KMS-11 (cell line): Measurements from ENCODE around the gene CXCL14.

Source experiments
- H2AFZ ChIP-seq: fragments of 200-600 bp; sonication (generic); 2 replicates; pipeline ENCODE4 v1.6.1; 2016; ENCODE audit warnings: antibody characterized with exemption, mixed run types, low read depth
- H3K27ac ChIP-seq: fragments of 200-600 bp; sonication (generic); 2 replicates; pipeline ENCODE4 v1.6.1; 2016; ENCODE audit warnings: mild to moderate bottlenecking, mixed run types
- H3K27me3 ChIP-seq: fragments of 200-600 bp; sonication (generic); 2 replicates; pipeline ENCODE4 v1.6.1; 2017; ENCODE audit warnings: mild to moderate bottlenecking, low read depth, mixed run types, moderate library complexity; ENCODE audit not compliant: insufficient read depth
- H3K36me3 ChIP-seq: fragments of 200-600 bp; sonication (generic); 2 replicates; pipeline ENCODE4 v1.6.1; 2017; ENCODE audit warnings: mild to moderate bottlenecking, mixed run types; ENCODE audit not compliant: insufficient read depth
- H3K4me1 ChIP-seq: fragments of 200-600 bp; sonication (generic); 2 replicates; pipeline ENCODE4 v1.6.1; 2016; ENCODE audit warnings: mild to moderate bottlenecking, low read depth, mixed run types; ENCODE audit not compliant: poor library complexity, severe bottlenecking
- H3K4me2 ChIP-seq: fragments of 200-600 bp; sonication (generic); 2 replicates; pipeline ENCODE4 v1.7.0; 2016; ENCODE audit warnings: mild to moderate bottlenecking, mixed run types
- H3K4me3 ChIP-seq: fragments of 200-600 bp; sonication (generic); IDR thresholded peaks from 2 replicates; pipeline ENCODE4 v1.6.1; 2017; ENCODE audit warnings: low read depth, low read length, mixed read lengths; ENCODE audit not compliant: insufficient read depth
- H3K79me2 ChIP-seq: fragments of 200-600 bp; sonication (generic); 2 replicates; pipeline ENCODE4 v1.6.1; 2016; ENCODE audit warnings: low read depth, mixed run types; ENCODE audit not compliant: insufficient read depth
- H3K9ac ChIP-seq: fragments of 200-600 bp; sonication (generic); 2 replicates; pipeline ENCODE4 v1.6.1; 2016; ENCODE audit warnings: mild to moderate bottlenecking, mixed run types
- H4K20me1 ChIP-seq: fragments of 200-600 bp; sonication (generic); 2 replicates; pipeline ENCODE4 v1.6.1; 2016; ENCODE audit warnings: mild to moderate bottlenecking, mixed run types; ENCODE audit not compliant: insufficient read depth
- TF ChIP-seq, protein P1 (sequence below): fragments of 200-600 bp; sonication (generic); conservative IDR thresholded peaks from 2 replicates; pipeline ENCODE4 v1.6.1; 2017; ENCODE audit warnings: low read depth, mild to moderate bottlenecking, antibody characterized with exemption, low read length, moderate library complexity, mixed read lengths

Gene CXCL14

DNA sequence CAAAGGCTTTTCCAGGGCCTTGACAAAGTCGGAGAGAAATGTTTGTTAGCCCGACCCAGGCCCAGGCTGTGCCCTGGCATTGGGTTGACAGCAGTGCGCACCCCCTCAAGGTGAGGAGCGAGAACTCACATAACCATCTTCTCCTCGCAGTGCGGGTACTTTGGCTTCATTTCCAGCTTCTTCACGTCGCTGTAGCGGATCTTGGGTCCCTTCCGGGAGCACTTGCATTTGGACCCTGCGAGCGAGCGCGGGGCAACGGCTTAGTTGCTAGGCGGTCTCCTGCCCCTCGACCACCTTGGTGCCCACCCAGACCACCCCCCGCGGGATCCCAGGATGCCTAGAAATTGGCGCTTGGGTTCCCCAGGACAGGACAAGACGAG lies 496 bp downstream of the CXCL14 start:
- no peaks in the 10 kb centered on the region for H4K20me1 ChIP-seq
- TF ChIP-seq, protein P1, sequence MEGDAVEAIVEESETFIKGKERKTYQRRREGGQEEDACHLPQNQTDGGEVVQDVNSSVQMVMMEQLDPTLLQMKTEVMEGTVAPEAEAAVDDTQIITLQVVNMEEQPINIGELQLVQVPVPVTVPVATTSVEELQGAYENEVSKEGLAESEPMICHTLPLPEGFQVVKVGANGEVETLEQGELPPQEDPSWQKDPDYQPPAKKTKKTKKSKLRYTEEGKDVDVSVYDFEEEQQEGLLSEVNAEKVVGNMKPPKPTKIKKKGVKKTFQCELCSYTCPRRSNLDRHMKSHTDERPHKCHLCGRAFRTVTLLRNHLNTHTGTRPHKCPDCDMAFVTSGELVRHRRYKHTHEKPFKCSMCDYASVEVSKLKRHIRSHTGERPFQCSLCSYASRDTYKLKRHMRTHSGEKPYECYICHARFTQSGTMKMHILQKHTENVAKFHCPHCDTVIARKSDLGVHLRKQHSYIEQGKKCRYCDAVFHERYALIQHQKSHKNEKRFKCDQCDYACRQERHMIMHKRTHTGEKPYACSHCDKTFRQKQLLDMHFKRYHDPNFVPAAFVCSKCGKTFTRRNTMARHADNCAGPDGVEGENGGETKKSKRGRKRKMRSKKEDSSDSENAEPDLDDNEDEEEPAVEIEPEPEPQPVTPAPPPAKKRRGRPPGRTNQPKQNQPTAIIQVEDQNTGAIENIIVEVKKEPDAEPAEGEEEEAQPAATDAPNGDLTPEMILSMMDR: no peak
- no peaks in the 10 kb centered on the region for H3K79me2 ChIP-seq
- no peak overlapping the region for H3K4me2 ChIP-seq
- H3K9ac ChIP-seq: no peak overlapping the region
- no peaks in the 10 kb centered on the region for H3K27me3 ChIP-seq
- no peak overlapping the region for H3K27ac ChIP-seq
- H3K36me3 ChIP-seq: no peaks in the 10 kb centered on the region
- H3K4me1 ChIP-seq: peaks cover 7% of the 10 kb centered on the region
- H3K4me3 ChIP-seq: no peak overlapping the region
- no peak overlapping the region for H2AFZ ChIP-seq

DNA sequence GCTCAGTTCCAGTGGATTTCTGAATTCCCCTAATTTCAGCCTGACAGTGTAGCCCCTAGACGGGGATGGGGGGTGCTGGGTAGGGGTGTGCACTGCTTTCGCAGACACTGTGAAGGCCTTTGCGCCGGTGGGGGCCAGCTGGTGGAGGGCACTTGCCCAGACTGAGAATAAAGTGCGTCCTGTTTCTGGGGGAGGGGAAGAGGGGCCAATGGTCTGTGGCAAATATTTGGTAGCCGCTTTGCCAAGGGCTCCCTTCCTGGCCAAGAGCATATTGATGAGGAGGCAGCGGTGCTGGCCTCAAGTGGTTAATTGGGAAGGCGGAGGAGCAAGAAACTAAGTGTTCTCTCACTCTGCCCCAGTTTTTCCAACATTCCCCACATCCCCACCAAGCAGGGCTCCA lies 1.4 kb downstream of the CXCL14 start:
- Histone ChIP-seq H3K27me3 (no peaks in the 10 kb centered on the region), H3K9ac (no peak overlapping the region)
- TF ChIP-seq, protein P1: no peak

DNA sequence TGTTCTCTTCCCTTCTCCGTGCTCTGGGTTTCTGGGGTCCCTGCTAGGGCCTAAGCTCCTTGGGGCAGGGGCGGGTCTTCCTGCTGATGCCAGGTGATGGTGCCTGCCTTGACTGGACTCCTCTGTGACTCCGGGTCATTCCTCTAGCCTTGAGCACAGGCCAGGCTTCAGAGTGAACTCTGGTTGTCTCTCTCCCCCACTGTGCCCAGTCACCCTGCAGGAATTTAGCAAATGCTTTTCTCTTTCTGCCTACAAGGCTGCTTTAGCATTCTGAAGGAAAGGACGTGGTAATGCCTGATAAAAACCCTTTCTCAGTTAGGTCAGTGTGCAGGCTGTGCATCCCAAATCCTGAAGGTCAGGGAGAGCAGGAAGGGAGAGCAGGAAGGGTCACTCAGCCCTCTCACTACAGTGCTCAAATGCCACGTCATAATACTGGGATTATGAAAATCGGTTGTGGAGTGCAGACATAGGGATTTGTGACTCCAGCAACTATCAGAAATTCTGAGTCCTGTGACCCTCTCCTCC lies 2.7 kb downstream of the CXCL14 start:
- Histone ChIP-seq H2AFZ (no peak overlapping the region), H3K36me3 (no peaks in the 10 kb centered on the region), H3K4me3 (no peak overlapping the region), H3K4me1 (peaks cover 7% of the 10 kb centered on the region), H3K79me2 (no peaks in the 10 kb centered on the region), H3K27me3 (no peaks in the 10 kb centered on the region), H3K9ac (no peak overlapping the region), H4K20me1 (no peaks in the 10 kb centered on the region), H3K27ac (no peak overlapping the region), H3K4me2 (no peak overlapping the region)
- TF ChIP-seq, protein P1: no peak

More for the DNA sequence above, 1.4 kb downstream of the CXCL14 start:
- Histone ChIP-seq H3K36me3 (no peaks in the 10 kb centered on the region), H3K4me1 (peaks cover 7% of the 10 kb centered on the region), H3K27ac (no peak overlapping the region), H3K4me2 (no peak overlapping the region), H2AFZ (no peak overlapping the region), H3K4me3 (no peak overlapping the region), H4K20me1 (no peaks in the 10 kb centered on the region), H3K79me2 (no peaks in the 10 kb centered on the region)

DNA sequence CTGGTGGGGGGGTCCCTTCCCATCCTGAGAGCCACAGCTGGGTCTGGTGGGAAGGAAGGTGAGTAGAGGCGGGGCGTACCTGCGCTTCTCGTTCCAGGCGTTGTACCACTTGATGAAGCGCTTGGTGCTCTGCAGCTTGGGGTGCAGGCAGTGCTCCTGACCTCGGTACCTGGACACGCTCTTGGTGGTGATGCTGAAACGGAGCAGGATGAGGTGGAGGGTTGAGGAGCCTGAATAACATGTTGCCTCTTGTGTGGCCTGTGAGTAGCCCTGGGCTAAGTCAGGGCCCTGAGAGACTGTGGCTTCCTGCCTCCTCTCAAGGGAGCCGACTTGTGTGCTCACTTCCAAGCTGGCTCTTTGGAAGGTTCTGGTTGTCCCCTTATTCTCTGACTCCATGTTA lies 4.3 kb downstream of the CXCL14 start:
- H4K20me1 ChIP-seq: no peaks in the 10 kb centered on the region
- no peaks in the 10 kb centered on the region for H3K36me3 ChIP-seq
- H3K9ac ChIP-seq: no peak overlapping the region
- H3K27me3 ChIP-seq: no peaks in the 10 kb centered on the region
- H2AFZ ChIP-seq: no peak overlapping the region
- no peak overlapping the region for H3K4me3 ChIP-seq
- no peak overlapping the region for H3K27ac ChIP-seq
- no peak overlapping the region for H3K4me2 ChIP-seq
- TF ChIP-seq, protein P1: no peak
- H3K79me2 ChIP-seq: no peaks in the 10 kb centered on the region
- peaks cover 7% of the 10 kb centered on the region for H3K4me1 ChIP-seq
